Smooth muscle cell (in vitro differentiated cells): ENCODE data around the gene NTN1. TPM values are rescaled to one million over a fixed set of nuclear protein-coding genes. Genes with fewer than 3 reads are reported as not detected.
"Not testable (repeated sequence)": the region's sequence is repeated elsewhere in the genome, so short reads cannot be mapped to it uniquely, and the experiment has no call there.

Source experiments
- DNase-seq: peaks from one replicate; lab custom pipeline; 2025; ENCODE audit not compliant: unreplicated experiment; lab: John Stamatoyannopoulos, UW
- H2AFZ ChIP-seq: fragments of 200-600 bp; sonication (generic); 2 replicates; pipeline ENCODE4 v1.6.0; 2016; ENCODE audit warnings: antibody characterized with exemption, low read depth, mild to moderate bottlenecking
- H3F3A ChIP-seq: fragments of 200-600 bp; sonication (generic); 2 replicates; pipeline ENCODE4 v1.6.0; 2017; ENCODE audit warnings: antibody characterized with exemption, low read depth
- H3K27ac ChIP-seq: fragments of 200-600 bp; sonication (generic); 2 replicates; pipeline ENCODE4 v1.5.1; 2016; ENCODE audit warnings: low read depth, mild to moderate bottlenecking
- H3K27me3 ChIP-seq: fragments of 200-600 bp; sonication (generic); 2 replicates; pipeline ENCODE4 v1.6.1; 2016; ENCODE audit warnings: low read depth, mild to moderate bottlenecking
- H3K36me3 ChIP-seq: fragments of 200-600 bp; sonication (generic); 2 replicates; pipeline ENCODE4 v1.5.1; 2016; ENCODE audit warnings: low read depth
- H3K4me1 ChIP-seq: fragments of 200-600 bp; sonication (generic); 2 replicates; pipeline ENCODE4 v1.5.1; 2016; ENCODE audit warnings: low read depth
- H3K4me2 ChIP-seq: fragments of 200-600 bp; sonication (generic); 2 replicates; pipeline ENCODE4 v1.6.0; 2016; ENCODE audit warnings: mild to moderate bottlenecking
- H3K4me3 ChIP-seq: fragments of 200-600 bp; sonication (generic); 2 replicates; pipeline ENCODE4 v1.5.1; 2016; ENCODE audit warnings: mild to moderate bottlenecking
- H3K79me2 ChIP-seq: fragments of 200-600 bp; sonication (generic); 2 replicates; pipeline ENCODE4 v1.6.0; 2016; ENCODE audit warnings: low read depth, mild to moderate bottlenecking
- H3K9ac ChIP-seq: fragments of 200-600 bp; sonication (generic); 2 replicates; pipeline ENCODE4 v1.6.0; 2016; ENCODE audit warnings: low read depth
- H3K9me3 ChIP-seq: fragments of 200-600 bp; sonication (generic); replicated peaks from 2 replicates; pipeline ENCODE4 v1.5.1; 2016; ENCODE audit warnings: low read depth
- H4K20me1 ChIP-seq: fragments of 200-600 bp; sonication (generic); 2 replicates; pipeline ENCODE4 v1.6.0; 2016; ENCODE audit warnings: low read depth
- CTCF ChIP-seq: fragments of 200-600 bp; sonication (generic); IDR thresholded peaks from 2 replicates; pipeline ENCODE4 v1.5.1; 2017; ENCODE audit warnings: borderline replicate concordance, mild to moderate bottlenecking, antibody characterized with exemption; ENCODE audit not compliant: insufficient read depth, poor library complexity, severe bottlenecking
- WGBS: methylation state at CpG from one replicate; pipeline ENCODE4 v1.1.7; 2016; ENCODE audit warnings: low lambda C conversion rate; 5-methylcytosine and 5-hydroxymethylcytosine counted together
- polyA plus RNA-seq: library from polyadenylated mRNA; unstranded; fragments of >200 nt; fragmentation: Nextera tagmentation; extraction: Ambion mirVana; gene quantifications from 2 replicates; pipeline ENCODE4 v1.2.1, GENCODE V29; 2016
- total RNA-seq: library from RNA; depleted of rRNA; stranded (reverse); fragments of >200 nt; gene quantifications from 2 replicates; pipeline ENCODE4 v1.2.3, GENCODE V29; 2014

NTN1 gene
- total and polyA plus RNA-seq, 2 experiments from 2014 or later = 0.07 to 0.72 TPM

- Histone ChIP-seq H3K9ac (no peak overlapping the region), H3K4me3 (no peak overlapping the region), H4K20me1 (no peaks in the 10 kb centered on the region), H2AFZ (no peak overlapping the region), H3F3A (no peaks in the 10 kb centered on the region), H3K4me2 (no peak overlapping the region), H3K79me2 (no peaks in the 10 kb centered on the region), H3K36me3 (no peaks in the 10 kb centered on the region), H3K4me1 (no peaks in the 10 kb centered on the region), H3K27ac (no peak overlapping the region), H3K27me3 (no peaks in the 10 kb centered on the region), H3K9me3 (no peaks in the 10 kb centered on the region)
- TF ChIP-seq CTCF = no peak
- DNase-seq = no peak
- WGBS = 87% methylated on average over 6 of the region's 6 CpGs
These were observed 77.0 kb downstream of the NTN1 start for GRCh38 chr17:9098242-9098825.

GRCh38 chr17:9101356-9101755 is 80.0 kb downstream of the NTN1 start:
- no peak overlapping the region for H3K4me3 ChIP-seq
- H3K9ac ChIP-seq = no peak overlapping the region
- peaks cover 5% of the 10 kb centered on the region for H3K4me1 ChIP-seq
- no peak overlapping the region for H3K27ac ChIP-seq
- no peaks in the 10 kb centered on the region for H3K27me3 ChIP-seq
- no peak overlapping the region for H2AFZ ChIP-seq
- no peak for DNase-seq
- no peaks in the 10 kb centered on the region for H3K36me3 ChIP-seq
- TF ChIP-seq CTCF = no peak
- H3K4me2 ChIP-seq = no peak overlapping the region
- WGBS = 90% methylated on average over 1 of the region's 1 CpG
- no peaks in the 10 kb centered on the region for H3F3A ChIP-seq
- no peaks in the 10 kb centered on the region for H4K20me1 ChIP-seq
- no peaks in the 10 kb centered on the region for H3K79me2 ChIP-seq
- no peaks in the 10 kb centered on the region for H3K9me3 ChIP-seq

- not testable (repeated sequence) for H3K4me3 ChIP-seq, H3K79me2 ChIP-seq, H3K27ac ChIP-seq, H3F3A ChIP-seq, H3K36me3 ChIP-seq, H3K27me3 ChIP-seq, H4K20me1 ChIP-seq, H3K4me1 ChIP-seq, H3K9me3 ChIP-seq, DNase-seq, H3K9ac ChIP-seq, H2AFZ ChIP-seq, H3K4me2 ChIP-seq
- 90% methylated on average over 3 of the region's 3 CpGs for WGBS
These were observed 81.9 kb downstream of the NTN1 start for GRCh38 chr17:9103193-9103592.

GRCh38 chr17:9104370-9105041 is 83.2 kb downstream of the NTN1 start:
- Histone ChIP-seq H3K27me3 (peaks cover 6% of the 10 kb centered on the region), H2AFZ (no peak overlapping the region), H3F3A (no peaks in the 10 kb centered on the region), H4K20me1 (no peaks in the 10 kb centered on the region), H3K27ac (no peak overlapping the region), H3K36me3 (no peaks in the 10 kb centered on the region), H3K9ac (no peak overlapping the region), H3K79me2 (no peaks in the 10 kb centered on the region), H3K4me3 (no peak overlapping the region), H3K9me3 (no peaks in the 10 kb centered on the region), H3K4me2 (no peak overlapping the region), H3K4me1 (peaks cover 5% of the 10 kb centered on the region)
- no peak for TF ChIP-seq CTCF
- no peak for DNase-seq
- 96% methylated on average over 18 of the region's 18 CpGs for WGBS
